HG02623 (cell line): ENCODE data around the gene PAGE1.
"Not testable (repeated sequence)": the region's sequence is repeated elsewhere in the genome, so short reads cannot be mapped to it uniquely, and the experiment has no call there.

Source experiments
- ATAC-seq: cut with Tn5 transposase; IDR thresholded peaks from one replicate; pipeline ENCODE4 v1.9.1; 2021; ENCODE audit warnings: moderate library complexity; ENCODE audit not compliant: unreplicated experiment

Gene PAGE1, protein sequence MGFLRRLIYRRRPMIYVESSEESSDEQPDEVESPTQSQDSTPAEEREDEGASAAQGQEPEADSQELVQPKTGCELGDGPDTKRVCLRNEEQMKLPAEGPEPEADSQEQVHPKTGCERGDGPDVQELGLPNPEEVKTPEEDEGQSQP

DNA sequence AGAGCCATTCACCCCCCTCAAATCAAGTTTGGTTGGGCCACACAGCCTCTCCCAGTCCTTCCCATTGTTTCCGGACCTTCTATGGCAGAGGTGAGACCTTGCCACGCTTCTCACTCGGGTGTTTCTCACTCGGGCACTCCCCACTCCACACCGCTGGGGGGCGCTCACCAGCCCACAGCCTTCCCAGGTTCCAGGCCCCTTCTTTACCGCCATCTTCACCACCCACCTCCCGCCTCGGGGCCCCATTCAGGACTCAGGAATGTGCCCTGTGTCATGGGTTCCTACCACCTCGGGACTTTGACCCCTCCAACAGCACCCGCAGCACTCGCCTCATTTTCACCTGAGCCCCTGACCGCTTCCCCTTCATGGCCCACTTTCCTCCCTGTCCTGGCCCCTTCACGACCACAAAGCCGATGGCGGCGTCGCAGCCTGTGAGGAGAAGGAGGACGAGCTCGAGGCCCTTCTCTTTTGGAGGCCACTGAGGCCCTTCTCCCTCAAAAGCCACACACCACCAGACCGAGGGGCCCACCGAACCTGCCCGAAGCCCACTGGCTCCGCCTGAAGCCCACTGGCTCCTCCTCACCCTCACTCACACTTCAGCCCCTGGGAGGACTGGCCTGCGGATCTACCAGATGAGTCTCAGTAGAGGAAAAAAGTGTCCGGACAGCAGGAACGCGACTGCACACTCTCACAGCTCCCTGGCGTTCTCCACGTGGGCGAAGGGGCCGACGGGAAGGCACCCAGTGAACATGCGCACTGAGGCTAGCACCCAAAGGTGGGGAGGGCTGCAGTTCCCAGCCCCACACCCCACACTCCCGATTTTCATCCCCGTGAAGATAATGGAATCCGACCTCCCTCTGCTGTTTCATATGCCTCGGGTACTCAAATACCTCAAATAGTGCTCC, at the start of gene PAGE1:
Gene PAGE1 (minus strand): TSS at position 709 of the 905 bp plus-strand sequence. CDS start 1,214 bp downstream, outside the sequence.
- no peak for ATAC-seq

DNA sequence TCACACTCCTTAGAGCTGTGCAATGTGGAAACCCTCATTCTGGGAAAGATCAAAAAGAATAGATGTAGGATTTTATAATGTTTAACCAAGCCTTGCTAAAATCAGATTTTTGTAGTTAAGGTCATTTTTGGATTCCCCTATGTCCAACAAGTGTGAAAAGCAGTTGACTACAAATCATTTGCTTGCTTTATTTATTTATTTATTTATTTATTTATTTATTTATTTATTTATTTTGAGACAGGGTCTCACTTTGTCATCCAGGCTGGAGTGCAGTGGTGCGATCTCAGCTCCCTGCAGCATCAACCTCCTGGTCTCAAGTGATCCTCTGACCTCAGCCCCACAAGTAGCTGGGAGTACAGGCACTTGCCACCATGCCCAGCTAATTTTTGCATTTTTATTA, 45.7 kb upstream of the PAGE1 start:
- not testable (repeated sequence) for ATAC-seq

DNA sequence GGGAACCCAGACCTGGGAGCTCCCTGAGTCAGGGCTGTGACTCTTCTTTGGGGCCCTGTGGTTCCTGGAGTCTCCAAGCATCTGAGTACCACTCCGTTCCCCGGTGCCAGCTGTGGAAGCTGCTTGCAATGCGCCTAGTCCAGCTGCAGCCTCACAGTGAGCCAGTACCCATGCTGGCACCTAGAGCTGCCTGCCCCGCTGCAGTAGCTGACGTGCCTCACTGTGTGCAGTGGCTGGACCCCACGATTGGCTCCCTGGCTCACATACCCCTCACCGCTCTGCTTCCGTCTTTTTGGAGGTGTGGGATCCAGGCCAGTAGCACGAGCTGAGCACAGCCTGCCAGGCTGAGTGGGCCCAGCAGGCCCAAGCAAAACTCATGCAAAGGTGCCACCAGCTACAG, 32.1 kb upstream of the PAGE1 start:
- ATAC-seq: no peak

DNA sequence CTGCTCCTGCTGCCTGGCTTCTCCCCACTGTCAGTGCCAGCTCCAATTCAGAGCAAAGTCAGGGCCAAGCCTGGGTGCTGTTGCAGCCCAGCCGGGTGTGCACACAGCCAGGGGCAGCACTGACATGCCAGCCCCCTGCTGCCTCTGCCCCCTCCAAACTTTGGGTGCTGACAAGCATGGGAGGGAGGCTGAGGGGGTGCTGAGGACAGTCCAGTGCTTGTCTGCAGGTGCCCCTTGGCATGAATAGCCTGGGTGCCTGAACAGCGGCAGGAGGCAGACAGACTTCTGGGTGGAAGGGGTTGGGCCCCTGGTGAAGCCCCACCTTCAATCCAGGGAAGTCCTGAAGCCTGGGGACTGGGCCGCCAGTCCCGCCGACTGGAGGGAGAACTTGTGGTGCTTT, 31.2 kb upstream of the PAGE1 start:
- no peak for ATAC-seq

DNA sequence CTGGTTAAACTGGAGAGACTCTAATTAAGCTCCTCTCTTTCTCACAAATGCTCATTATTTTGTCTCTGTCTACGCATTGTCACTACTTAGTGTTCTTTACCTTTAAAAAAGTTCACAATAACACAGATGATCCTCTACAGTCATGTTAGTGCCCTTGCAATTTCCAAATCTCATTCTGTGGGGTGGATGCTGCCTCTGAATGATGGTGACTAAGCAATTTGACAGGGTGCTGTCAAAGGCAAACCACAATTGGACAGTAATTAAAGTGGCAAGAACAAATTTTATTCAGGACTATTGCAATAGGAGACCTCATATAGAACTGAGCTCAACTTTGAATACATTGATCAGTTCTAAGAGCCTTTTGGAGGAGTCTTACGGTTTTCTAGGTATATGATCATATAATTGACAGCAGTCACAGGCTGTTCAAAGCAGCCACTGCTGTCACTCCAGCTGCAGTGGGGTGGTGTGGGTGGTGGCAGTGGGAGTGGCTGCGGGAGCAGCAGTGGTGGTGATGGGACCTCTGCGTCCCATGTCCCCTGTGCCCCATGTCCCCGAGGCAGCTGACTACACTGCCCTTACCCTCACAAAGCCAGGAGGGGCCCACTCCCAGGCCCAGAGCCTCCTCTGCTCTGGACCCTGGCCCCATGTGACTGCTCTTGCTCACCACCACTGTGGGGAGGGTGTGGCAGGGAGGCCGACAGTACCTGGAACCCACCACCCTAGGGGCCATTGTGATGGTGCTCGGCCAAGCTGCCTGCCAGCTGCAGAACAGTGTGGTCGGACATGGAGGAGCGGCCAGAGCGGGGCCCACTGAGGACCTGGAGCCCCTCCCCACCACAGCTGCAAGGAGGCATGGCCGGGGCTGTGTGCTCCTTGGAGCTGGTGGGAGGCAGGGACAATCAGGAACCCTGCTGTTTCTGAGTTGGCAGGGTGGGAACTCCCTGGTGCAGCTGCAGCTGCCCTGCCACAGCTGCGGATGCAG, 30.4 kb upstream of the PAGE1 start:
- no peak for ATAC-seq

DNA sequence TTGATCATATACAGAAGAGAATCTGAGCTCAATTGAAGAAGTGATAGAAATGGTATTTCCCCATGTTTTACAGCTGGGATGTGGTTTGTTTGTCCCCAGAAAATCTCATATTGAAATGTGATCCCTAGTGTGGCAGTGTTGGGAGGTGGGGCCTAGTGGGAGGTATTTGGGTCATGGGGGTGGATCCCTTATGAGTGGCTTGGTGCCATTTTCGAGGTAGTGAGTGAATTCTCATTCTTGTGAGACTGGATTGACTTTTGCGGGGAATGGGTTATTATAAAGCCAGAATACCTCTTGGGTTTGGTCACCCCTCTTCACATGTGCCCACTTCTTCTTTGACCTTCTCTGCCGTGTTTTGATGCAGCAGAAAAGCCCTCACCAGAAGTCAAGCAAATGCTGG, 29.6 kb upstream of the PAGE1 start:
- no peak for ATAC-seq

DNA sequence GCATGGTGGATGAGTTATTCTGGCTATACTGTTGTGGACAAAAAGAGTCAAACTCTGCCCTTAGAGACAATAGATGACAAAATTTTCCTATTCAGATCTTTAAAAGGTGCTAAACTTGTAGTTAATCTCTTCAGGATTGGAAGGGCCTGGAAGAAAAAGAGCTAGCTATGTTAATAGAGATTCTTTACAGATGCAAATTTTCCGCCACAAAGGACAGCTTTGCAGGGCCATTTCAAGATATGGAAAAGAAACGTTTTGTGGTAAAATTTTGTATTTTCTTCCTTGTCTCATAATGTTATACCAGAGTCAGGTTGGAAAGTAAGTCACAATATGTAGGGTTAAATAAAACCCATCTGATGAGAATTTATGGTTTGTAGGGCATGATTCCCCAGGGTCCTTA, 24.3 kb upstream of the PAGE1 start:
- ATAC-seq: not testable (repeated sequence)

DNA sequence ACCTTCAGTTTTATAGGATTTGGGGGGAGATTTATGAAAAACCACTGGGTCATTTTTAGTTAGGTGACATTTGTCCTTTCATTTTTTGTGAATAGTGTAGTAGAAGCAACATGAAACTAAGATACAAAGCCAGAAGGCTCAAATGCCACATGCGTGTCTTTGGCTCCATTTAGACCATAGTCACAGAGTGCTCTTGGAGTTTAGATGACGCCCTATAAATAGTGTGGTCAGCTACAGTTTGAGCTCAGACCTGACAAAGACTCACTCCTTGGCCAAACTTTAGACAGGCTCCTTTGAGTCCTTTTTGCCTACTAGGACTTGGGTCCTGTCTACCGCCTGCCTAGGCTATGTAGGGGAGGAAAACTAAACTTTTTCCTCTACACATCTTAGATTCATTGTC, 16.8 kb upstream of the PAGE1 start:
- no peak for ATAC-seq

DNA sequence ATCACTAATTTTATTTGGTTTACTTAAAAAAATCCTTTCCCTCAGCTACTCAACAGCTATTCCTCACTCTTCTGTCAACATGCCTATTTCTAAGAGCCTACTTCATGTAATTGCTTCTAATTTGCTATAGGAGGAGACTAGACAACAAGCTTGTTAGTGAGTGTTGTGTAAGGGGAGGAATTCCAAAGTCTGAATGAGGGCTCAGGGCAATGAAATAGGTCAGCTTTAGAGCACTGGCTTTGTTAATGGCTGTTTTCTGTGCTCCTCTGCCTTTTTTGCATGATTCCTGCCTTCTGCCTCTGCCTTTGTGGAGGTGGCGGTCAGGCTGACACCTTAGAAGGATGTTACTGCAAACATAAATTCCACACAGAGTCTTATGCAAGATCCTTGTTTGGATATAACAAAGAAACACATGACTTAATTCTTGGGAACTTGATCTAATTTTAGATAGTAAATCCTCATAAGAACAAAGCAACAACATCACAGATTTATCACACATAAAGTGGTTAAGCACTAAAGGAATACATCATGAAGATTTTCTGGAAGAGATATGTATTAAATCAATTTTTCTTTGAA, 15.0 kb upstream of the PAGE1 start:
- no peak for ATAC-seq

DNA sequence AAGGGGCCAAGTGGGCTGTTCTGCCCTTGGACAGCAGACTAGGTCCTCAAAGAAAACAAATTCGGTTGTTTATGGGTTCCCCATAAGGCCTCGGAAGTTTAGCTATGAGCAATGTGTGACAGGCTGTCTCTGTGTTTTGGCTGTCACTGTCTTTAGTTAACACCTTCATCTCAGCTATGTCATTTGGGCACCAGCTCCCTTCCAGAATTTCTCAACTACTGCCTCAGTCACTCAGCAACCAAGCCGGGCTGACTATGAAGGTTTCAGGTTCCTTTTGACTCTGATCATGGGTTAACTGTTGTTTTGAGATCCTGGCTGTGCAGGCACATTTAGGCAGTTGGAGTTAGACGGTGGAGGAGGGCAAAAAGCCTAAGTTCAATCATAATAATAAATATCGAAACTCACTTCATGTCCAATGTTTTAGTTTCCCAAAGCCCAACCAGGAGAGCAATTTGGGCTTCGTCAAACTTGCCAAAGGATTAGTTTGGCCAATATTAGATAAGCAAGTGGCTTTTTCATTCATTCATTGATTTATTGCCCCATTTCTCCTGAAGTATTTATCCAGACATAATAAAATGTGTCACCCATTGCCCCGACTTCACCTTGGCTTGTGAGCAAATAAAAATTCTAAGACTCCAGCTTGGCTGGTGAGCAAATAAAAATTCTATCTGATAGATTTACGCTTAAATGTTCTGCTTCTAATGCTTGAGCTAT, 9.1 kb upstream of the PAGE1 start:
- no peak for ATAC-seq

DNA sequence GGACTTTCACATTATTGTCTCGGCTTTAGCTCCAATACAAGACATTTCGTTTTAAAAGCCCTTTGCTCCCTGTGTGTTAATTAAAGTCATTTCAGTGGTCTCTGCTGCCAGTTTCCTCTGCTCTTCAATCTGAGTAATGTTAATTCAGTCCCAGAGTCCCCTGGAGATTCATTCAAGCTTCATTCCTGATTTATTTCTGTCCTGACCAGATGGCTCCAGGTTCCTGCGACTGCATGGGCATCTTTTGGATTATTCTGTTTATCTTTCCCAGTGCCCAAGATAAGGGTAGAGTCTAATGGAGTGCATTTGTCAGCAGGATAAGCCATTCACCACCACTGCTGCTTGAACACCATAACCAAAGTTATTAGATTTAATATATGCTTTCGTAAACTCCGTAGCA, 6.1 kb upstream of the PAGE1 start:
- ATAC-seq: no peak

DNA sequence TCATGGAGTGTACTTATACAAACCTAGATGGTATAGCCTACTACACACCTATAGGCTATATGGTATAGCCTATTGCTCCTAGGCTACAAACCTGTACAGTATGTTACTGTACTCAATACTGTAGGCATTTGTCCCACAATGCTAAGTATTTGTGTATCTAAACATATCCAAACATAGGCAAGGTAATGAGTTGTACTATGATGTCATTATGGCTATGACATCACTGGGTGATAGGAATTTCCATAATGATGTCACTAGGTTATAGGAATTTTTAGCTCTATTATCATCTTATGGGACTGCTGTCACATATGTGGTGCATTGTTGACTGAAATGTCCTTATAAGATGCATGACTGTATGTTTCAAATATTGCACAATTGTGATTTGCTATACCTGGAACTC, 5.5 kb upstream of the PAGE1 start:
- no peak for ATAC-seq

DNA sequence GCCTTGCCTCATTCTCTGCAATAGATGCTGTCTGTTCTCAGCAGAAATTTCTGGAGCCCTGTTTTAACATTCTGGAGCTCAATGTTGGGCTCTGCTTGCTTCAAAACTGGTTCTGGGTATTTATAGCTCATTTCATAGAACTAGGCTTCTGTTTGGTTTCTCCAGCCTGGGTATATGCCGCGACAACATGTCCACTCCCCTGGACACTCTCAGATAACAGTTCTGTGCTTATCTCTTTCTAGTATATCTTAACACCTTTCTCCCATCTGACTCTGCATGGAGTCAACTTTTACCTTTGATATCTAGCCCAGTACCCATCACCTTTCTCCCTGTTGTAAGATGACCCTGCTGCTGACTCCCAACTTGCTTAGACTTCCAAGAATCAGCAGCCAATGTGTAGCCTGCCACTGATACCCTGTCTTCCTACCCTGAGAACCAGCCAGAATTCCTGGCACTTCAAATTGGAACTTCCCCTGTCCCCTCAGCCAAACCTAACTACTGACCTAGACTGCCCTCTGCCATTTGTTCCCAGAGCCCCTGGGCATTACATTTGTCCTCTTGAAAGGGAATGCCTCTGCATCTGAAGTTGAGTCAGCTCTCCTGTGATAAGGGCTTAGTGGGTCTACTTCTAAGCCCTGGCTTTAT, 20.6 kb downstream of the PAGE1 start:
- no peak for ATAC-seq

DNA sequence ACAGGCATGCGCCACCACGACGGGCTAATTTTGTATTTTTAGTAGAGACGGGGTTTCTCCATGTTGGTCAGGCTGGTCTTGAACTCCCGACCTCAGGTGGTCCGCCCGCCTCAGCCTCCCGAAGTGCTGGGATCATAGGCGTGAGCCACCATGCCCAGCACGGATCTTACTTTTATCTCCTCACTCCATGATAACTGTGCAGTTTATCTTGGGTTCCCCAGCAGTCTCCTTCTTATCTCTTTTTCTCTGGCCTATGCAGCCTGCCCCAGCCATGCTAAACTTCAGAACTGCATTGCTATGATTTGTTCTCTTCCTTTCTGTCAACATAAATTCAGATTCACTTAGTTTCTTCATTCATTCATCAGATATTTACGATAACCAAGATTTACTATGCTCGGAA, 22.4 kb downstream of the PAGE1 start:
- no peak for ATAC-seq

DNA sequence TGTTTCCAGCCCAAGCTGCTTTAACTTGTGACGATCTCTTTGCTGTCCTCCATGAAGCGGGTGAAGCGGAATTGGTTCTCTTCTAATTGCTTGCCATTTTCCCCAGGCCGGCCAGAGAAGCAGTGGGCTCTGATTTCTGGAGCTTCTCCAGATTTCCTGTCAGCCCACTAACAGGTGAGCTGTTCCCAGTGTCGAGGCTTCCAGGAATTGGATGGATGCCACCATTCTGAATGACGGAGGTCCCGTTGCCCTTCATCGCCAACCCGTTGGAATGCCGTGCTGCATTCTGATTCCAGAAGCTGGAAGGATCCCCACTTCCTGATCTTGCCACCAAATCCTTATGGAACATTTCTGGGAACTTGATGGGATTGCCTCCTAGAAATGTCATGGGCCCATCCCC, 31.0 kb downstream of the PAGE1 start:
- no peak for ATAC-seq

DNA sequence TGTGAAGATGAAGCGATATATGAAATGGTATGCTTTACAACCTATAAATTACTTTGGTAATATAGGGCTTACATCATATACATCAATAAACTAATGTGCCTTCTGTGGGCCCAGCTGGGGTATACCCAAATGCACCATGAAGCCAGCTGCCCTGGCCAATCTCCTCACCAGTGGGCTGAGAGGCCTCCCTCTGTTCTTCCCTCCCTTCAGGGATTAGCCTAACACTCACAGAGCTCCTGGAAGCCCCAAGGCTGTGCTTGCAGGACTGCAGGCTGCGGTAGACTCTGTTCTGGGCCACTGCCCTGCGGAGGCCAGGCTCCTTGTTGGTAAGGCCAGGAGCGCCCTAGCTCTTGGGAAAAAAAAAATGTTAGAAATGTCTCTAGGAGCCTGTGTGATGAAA, 33.9 kb downstream of the PAGE1 start:
- ATAC-seq: no peak

DNA sequence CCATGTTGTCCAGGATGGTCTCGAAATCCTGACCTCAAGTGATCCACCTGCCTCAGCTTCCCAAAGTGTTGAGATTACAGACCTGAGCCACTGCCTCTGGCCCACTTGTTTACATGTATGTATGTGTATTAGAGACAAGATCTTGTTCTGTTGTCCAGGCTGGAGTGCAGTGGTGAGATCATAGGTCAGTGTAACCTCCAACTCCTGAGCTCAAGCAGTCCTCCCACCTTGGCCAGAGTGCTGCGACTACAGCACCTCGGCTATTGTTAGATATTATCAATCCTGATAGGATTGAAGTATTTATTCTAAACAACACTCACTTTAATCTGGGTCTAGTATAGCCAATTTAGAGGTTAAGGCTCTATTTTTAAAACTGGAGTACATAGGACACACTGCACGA, 36.0 kb downstream of the PAGE1 start:
- no peak for ATAC-seq

DNA sequence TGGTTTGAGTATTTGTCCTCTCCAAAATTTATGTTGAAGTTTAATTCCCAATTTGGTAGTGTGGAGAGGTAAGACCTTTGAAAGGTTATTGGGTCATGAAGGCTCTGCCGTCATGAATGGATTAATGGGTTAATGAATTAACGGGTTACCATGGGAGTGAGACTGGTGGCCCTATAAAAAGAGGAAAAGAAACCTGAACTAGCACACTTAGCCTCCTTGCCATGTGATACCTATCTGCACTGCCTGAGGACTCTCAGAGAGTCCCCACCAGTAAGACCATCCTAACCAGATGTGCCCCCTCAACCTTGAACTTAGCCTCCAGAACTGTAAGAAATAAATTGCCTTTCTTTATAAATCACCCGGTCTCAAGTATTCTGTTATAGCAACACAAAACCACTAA, 39.3 kb downstream of the PAGE1 start:
- no peak for ATAC-seq

DNA sequence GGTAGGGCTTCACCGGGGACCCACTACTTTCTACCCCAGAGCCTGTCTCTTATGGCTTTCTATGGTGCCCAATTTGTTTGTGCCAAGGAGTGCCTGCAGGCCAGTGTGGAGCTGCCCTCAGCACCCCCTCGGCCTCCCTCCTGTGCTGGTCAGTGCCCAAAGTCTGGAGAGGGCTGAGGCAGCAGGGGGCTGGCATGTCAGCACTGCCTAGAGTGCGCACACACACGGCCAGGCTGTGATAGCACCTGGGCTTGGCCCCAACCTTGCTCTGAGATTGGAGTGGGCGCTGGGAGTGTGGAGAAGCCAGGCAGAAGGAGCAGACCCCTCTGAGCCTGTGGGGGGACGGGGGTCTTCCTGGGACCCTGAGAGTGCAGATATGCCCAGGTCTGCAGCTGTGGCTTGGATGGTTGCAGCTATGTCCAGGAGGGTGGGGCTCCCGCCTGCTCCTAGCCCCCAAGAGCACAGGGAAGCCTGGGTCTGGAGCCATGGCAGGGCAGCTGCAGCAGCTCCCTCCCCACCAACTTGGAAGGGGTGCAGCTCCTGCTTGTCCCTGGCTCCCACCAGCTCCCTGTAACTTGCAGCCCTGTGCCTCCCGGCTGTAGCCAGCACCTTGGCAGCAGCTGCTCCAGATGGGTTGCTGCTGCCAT, 50.7 kb downstream of the PAGE1 start:
- ATAC-seq: no peak
